Aorta (tissue), 5 donors: ENCODE data around the gene SPCS3. TPM values are rescaled to one million over a fixed set of nuclear protein-coding genes. Genes with fewer than 3 reads are reported as not detected.
"Not testable (repeated sequence)": the region's sequence is repeated elsewhere in the genome, so short reads cannot be mapped to it uniquely, and the experiment has no call there.

ENCODE experiments used
- ATAC-seq: fragments of 200-7000 bp; cut with Tn5 transposase; one replicate; pipeline ENCODE4 v1.9.1; 2022; ENCODE audit warnings: moderate library complexity; ENCODE audit not compliant: low FRiP score
- DNase-seq, 2 donors: peaks; one replicate each; pipeline ENCODE4 v3.0.0-alpha.2; 2020
- H3K27ac ChIP-seq, 2 donors: one replicate each; pipeline ENCODE4 v1.5.1; 2013; ENCODE audit warnings: low read length in 2 of 2, mild to moderate bottlenecking in 2 of 2, moderate library complexity in 2 of 2, control low read depth in 1 of 2, inconsistent platforms in 1 of 2, low read depth in 1 of 2
- H3K27me3 ChIP-seq, 2 donors: one replicate each; pipeline ENCODE4 v1.6.1; 2013; ENCODE audit warnings: control low read depth in 1 of 2, low read length in 1 of 2, mild to moderate bottlenecking in 1 of 2, moderate library complexity in 1 of 2; ENCODE audit not compliant: insufficient read depth in 2 of 2, control insufficient read depth in 1 of 2
- H3K36me3 ChIP-seq, 2 donors: one replicate each; pipeline ENCODE4 v1.6.1; 2013; ENCODE audit warnings: control low read depth in 1 of 2, low read length in 1 of 2, mild to moderate bottlenecking in 1 of 2; ENCODE audit not compliant: insufficient read depth in 2 of 2, control insufficient read depth in 1 of 2
- H3K4me1 ChIP-seq, 2 donors: one replicate each; pipeline ENCODE4 v1.6.1; 2013; ENCODE audit warnings: low read length in 2 of 2, control low read depth in 1 of 2, mild to moderate bottlenecking in 1 of 2, moderate library complexity in 1 of 2; ENCODE audit not compliant: insufficient read depth in 2 of 2, control insufficient read depth in 1 of 2
- H3K4me3 ChIP-seq, 2 donors: one replicate each; pipeline ENCODE4 v1.5.1; 2013; ENCODE audit warnings: low read length in 2 of 2, control low read depth in 1 of 2, mild to moderate bottlenecking in 1 of 2
- H3K9me3 ChIP-seq: one replicate; pipeline ENCODE4 v1.6.1; 2013; ENCODE audit warnings: mild to moderate bottlenecking, low read length; ENCODE audit not compliant: control insufficient read depth
- WGBS, 2 donors: extraction: QIAGEN DNeasy Blood & Tissue Kit; methylation state at CpG; one replicate each; pipeline ENCODE4 v1.1.7; 2013; 5-methylcytosine and 5-hydroxymethylcytosine counted together
- intact Hi-C, 2 donors: fragments of 100-400 bp; cut with DNase I; formaldehyde crosslinking; loops; one replicate each; pipeline versions ENCODE4 v1.14.2 to v1.15.0; 2022
- polyA plus RNA-seq, 2 donors: library from polyadenylated mRNA; stranded (reverse); fragments of 200-250 nt; gene quantifications; one replicate each; pipeline ENCODE4 v1.2.3, GENCODE V29; 2013
- total RNA-seq, 2 donors: library from RNA; stranded (reverse); fragmentation: NEBNext Ultra II Directional; extraction: Animal tissue kit (Norgen Biotek cat#: 25700); gene quantifications; one replicate each; pipeline ENCODE4 v1.2.1, GENCODE V29; 2021
- donor health status: healthy with polysubstance abuse.
- donor health status: Bipolar disorder and iron deficiency.
- donor health status: DM: no; HTN: no; CAD: no.
- donor health status: DM: no; HTN: no; CAD: no.
- donor health status: DM: yes; HTN: yes; CAD: no.

SPCS3 gene
- total and polyA plus RNA-seq, 4 donors: 25.2 to 168 (median 76.3) TPM

GRCh38 chr4:176324876-176325275 lies 5.1 kb downstream of the SPCS3 start:
- not testable (repeated sequence) for H3K27me3 ChIP-seq, H3K4me3 ChIP-seq, H3K36me3 ChIP-seq, H3K4me1 ChIP-seq, H3K27ac ChIP-seq, H3K9me3 ChIP-seq, ATAC-seq, DNase-seq
- intact Hi-C loops: loop anchor here (5.0 kb wide), 2 partner anchors 138 to 173 kb away; no protein-coding TSS in a partner anchor
- 90 to 93% methylated on average over 8 of the region's 8 CpGs for WGBS, 2 donors

- no peak overlapping the region for H3K27ac ChIP-seq
- intact Hi-C loops: loop anchor here in 1 of 2 donors (10.0 kb wide), 1 partner anchor 48 kb away; no protein-coding TSS in a partner anchor
- ATAC-seq: no peak
- no peak overlapping the region for H3K4me3 ChIP-seq
- no peaks in the 10 kb centered on the region for H3K9me3 ChIP-seq
- H3K36me3 ChIP-seq: no peaks in the 10 kb centered on the region
- no peak for DNase-seq
- H3K27me3 ChIP-seq: no peaks in the 10 kb centered on the region
- no peaks in the 10 kb centered on the region for H3K4me1 ChIP-seq
- WGBS, 2 donors: 50 to 71% methylated on average over 3 of the region's 3 CpGs
These were observed 13.3 kb downstream of the SPCS3 start for GRCh38 chr4:176333076-176333475.

DNA sequence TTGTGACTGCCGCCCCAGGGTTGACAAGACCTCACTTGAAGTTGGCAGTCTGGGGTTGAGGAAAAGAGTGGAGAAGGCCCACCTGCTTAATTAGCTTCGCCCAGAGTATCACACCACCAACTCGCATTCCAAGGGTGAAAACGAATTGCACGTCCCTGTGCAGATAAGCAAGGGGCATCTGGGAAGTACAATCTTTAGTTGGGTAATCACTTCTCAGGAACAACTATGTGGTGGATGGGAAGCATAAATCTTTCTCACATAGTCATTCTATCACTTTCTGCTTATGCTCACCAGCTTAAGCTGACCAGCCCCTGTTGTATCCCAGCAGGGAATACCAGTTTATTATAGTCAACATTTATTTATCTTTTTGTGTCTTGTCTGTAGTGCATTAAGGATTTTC lies 14.3 kb downstream of the SPCS3 start:
- ATAC-seq (no peak), DNase-seq (no peak)
- Histone ChIP-seq H3K4me1 (no peaks in the 10 kb centered on the region), H3K27me3 (no peaks in the 10 kb centered on the region), H3K27ac (no peak overlapping the region), H3K4me3 (no peak overlapping the region), H3K9me3 (no peaks in the 10 kb centered on the region), H3K36me3 (no peaks in the 10 kb centered on the region)
- 83 to 87% methylated on average over 5 of the region's 5 CpGs for WGBS, 2 donors
- intact Hi-C loops: loop anchor here in 1 of 2 donors (10.0 kb wide), 1 partner anchor 49 kb away; no protein-coding TSS in a partner anchor

DNA sequence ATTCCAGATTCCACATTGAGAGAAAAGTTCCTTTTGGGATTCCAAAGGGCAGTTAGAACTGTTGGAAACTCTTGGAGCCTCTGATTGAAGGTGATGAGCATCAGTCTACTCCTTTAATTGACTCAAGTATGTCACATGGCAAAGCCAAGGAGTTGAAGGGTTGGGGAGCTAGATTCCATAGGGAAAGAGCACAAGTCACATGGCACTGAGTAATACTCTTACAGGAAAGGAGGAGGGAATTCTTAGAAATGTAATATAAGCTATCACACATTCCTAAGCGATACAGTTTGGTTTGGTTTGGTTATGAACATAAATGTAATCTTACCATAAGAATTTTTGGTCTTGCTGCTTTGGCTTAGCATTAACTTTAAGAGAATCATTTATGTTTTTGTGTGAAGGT lies 15.7 kb downstream of the SPCS3 start:
- H3K4me1 ChIP-seq: no peaks in the 10 kb centered on the region
- WGBS, 2 donors: 49 to 50% methylated on average over 1 of the region's 1 CpG
- no peak for ATAC-seq

GRCh38 chr4:176339936-176340761 lies 20.4 kb downstream of the SPCS3 start:
- WGBS, 2 donors: 51 to 59% methylated on average over 3 of the region's 3 CpGs
- no peak for DNase-seq
- H3K36me3 ChIP-seq: no peaks in the 10 kb centered on the region
- no peaks in the 10 kb centered on the region for H3K4me1 ChIP-seq
- intact Hi-C loops: loop anchor here (2.0 to 10.0 kb wide), 5 partner anchors 55 to 395 kb away; no protein-coding TSS in a partner anchor
- ATAC-seq: no peak
- H3K27me3 ChIP-seq: no peaks in the 10 kb centered on the region
- H3K4me3 ChIP-seq: no peak overlapping the region
- no peak overlapping the region for H3K27ac ChIP-seq
- peaks cover 3% of the 10 kb centered on the region for H3K9me3 ChIP-seq

More for the DNA sequence above, 15.7 kb downstream of the SPCS3 start:
- H3K9me3 ChIP-seq: no peaks in the 10 kb centered on the region
- intact Hi-C loops: loop anchor here in 1 of 2 donors (10.0 kb wide), 1 partner anchor 51 kb away; no protein-coding TSS in a partner anchor
- H3K36me3 ChIP-seq: no peaks in the 10 kb centered on the region
- H3K27ac ChIP-seq: no peak overlapping the region
- no peak overlapping the region for H3K4me3 ChIP-seq
- H3K27me3 ChIP-seq: no peaks in the 10 kb centered on the region
- DNase-seq: no peak

GRCh38 chr4:176340871-176341685 lies 21.3 kb downstream of the SPCS3 start:
- no peak for DNase-seq
- Histone ChIP-seq H3K4me3 (no peak overlapping the region), H3K9me3 (peaks cover 3% of the 10 kb centered on the region), H3K36me3 (no peaks in the 10 kb centered on the region), H3K27me3 (no peaks in the 10 kb centered on the region), H3K4me1 (no peaks in the 10 kb centered on the region), H3K27ac (no peak overlapping the region)
- intact Hi-C loops: loop anchor here (2.0 to 10.0 kb wide), 4 partner anchors 64 to 396 kb away; no protein-coding TSS in a partner anchor
- ATAC-seq: peak; percentile 89
- WGBS, 2 donors: 36 to 37% methylated on average over 8 of the region's 8 CpGs

GRCh38 chr4:176342384-176342783 lies 22.6 kb downstream of the SPCS3 start:
- Histone ChIP-seq H3K27ac (no peak overlapping the region), H3K9me3 (peaks cover 3% of the 10 kb centered on the region), H3K27me3 (no peaks in the 10 kb centered on the region), H3K4me1 (no peaks in the 10 kb centered on the region), H3K4me3 (no peak overlapping the region), H3K36me3 (no peaks in the 10 kb centered on the region)
- intact Hi-C loops: loop anchor here in 1 of 2 donors (2.0 to 10.0 kb wide), 3 partner anchors 65 to 398 kb away; no protein-coding TSS in a partner anchor
- 97 to 98% methylated on average over 7 of the region's 7 CpGs for WGBS, 2 donors
- DNase-seq (no peak), ATAC-seq (peak; percentile 19)

DNA sequence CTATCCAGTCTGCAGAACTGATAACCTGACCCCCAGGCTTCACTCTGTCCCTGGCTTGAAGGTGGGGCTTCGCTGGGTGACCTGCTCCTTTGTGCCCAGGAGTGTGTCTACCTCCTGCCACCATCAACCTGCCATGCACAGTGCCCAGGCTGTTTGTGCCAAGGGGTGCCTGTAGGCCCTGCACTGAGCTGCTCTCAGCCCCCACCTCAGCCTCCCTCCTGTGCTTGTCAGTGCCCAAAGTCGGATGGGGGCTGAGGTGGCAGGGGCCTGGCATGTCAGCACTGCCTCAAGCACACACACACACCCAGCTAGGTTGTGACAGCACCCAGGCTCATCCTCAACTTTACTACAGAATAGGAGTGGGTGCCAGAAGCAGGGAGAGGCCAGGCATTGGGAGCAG lies 23.5 kb downstream of the SPCS3 start:
- Histone ChIP-seq H3K27me3 (no peaks in the 10 kb centered on the region), H3K9me3 (peaks cover 3% of the 10 kb centered on the region), H3K27ac (no peak overlapping the region), H3K4me3 (no peak overlapping the region), H3K4me1 (no peaks in the 10 kb centered on the region), H3K36me3 (no peaks in the 10 kb centered on the region)
- DNase-seq (no peak), ATAC-seq (no peak)
- WGBS, 2 donors: 92 to 99% methylated on average over 2 of the region's 2 CpGs
- intact Hi-C loops: loop anchor here in 1 of 2 donors (2.0 to 10.0 kb wide), 3 partner anchors 66 to 398 kb away; no protein-coding TSS in a partner anchor
